ENCODE data around the gene SDC4.

Gene SDC4

GRCh38 chr20:45293041-45294002 lies 54.9 kb downstream of the SDC4 start:
- peak; percentile 61 for DNase-seq

- DNase-seq, result no peak
Measured at GRCh38 chr20:45292343-45292742, 55.9 kb downstream of the SDC4 start.

GRCh38 chr20:45291526-45291925 lies 56.7 kb downstream of the SDC4 start:
- DNase-seq, result peak; percentile 10

- peak; percentile 52 for DNase-seq
Measured at GRCh38 chr20:45290677-45291355, 57.4 kb downstream of the SDC4 start.

DNA sequence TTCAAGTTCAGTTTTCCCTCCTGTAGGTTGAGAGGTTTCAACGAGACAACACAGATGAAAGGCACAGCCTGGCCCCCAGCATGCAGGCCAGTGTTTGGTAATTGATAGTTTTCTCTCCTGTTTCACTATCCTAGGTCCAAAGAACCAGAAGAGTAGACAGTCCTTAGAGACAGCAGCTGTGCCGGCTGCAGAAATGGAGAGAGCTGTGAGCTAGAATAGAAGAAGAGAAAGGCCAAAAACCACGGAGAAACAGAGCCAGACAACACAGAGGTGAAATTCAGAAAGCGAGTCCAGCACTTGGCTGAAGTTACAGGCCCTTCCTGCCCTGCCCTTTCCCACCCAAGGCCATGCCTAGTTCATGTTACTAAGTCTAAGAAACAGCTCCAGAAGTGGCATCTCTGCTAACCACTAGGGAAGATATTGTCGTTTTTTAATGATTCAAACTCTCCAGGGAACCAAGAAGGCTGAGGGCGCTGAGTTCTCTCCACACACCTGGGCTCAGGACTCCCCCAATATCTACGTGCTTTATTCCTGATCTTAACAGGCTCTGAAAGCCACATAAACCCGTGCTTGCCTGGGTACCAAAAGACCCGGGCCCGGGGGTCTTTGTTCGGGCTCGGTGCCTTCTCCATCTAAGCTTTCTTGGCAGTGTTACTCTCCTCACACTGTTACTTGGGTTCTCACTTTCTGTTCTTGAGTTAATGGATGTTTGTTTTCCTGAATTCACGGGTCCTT lies 58.1 kb downstream of the SDC4 start:
- no peak for DNase-seq

DNA sequence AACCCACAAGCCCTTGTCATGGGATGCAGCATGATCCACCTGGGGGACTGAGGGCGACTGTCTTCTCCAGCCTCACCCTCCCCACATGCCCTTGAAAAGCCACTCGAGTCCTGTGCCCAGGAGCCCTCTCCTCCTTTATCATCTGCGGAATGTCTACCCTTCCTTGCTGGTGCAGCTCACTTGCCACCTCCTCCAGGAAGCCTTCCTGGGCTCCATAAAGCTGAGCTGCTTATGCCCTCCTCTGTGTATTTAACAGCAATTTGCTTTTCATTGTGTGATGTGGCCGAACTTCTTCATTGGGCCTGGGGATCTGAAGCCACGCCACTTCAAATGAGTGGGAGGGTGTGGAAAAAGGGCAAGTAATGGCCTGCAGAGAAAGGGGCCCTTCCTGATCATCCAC lies 59.4 kb downstream of the SDC4 start:
- no peak for DNase-seq

DNA sequence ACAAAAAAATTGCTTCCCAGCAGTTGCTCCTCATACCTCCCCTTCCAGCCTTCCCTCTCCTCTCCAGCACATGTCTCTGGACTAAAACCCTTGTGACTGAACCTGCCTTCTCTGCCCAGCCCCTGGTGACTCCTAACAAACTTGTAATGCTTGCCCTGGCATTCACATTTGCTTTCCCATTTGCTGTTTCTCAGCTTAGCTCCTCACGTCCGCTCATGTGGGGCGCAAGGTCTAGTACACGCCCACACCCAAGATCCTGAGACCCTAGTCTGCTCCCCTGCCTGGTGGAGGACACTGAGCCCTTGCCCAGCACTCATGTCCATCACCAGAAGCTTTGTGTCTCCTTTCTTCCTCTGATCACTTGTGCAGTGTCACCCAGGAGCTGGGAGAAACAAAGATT lies 59.8 kb downstream of the SDC4 start:
- DNase-seq, result no peak

GRCh38 chr20:45283551-45284057 lies 64.6 kb downstream of the SDC4 start:
- DNase-seq, result no peak

- DNase-seq, result no peak
Measured at GRCh38 chr20:45282700-45283550, 65.3 kb downstream of the SDC4 start.

GRCh38 chr20:45279992-45280391 lies 68.2 kb downstream of the SDC4 start:
- DNase-seq, result no peak

GRCh38 chr20:45275338-45275737 lies 72.9 kb downstream of the SDC4 start:
- DNase-seq, result no peak

Data from DMS153 (cell line).